Measurements from ENCODE around the gene ACP6.

DNA sequence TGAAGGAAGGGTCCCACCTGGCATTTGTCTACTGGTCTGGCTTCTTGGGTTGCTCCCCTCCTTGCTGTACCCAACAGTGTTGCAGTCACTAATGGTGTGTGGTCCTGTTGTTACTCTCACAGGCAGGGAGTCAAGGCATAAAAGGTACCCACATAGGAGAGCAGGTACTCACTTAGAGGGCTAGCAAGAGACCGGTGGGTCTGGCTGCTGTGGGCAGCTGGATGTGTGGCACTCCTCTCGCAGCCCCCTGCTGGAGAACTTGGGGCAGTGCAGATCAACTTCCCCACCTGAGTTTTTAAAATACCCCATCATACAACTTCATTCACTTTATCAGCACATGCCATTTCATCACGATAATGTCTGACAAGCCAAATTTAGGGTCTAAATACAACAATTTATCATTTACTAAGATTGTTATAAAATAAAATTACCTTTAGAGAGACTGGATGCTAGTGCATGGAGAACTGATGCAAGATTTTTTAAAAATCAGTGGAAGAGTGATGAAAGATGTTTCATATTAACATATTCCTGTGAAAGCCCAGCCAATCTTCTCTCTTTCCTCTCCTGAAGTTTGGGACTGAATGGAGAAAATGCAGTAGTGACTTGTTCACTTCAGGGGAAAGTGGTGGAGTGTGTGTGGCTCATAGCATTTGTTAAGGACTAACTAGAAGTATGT, 42.8 kb downstream of the ACP6 start:
- TF ChIP-seq, protein P1, sequence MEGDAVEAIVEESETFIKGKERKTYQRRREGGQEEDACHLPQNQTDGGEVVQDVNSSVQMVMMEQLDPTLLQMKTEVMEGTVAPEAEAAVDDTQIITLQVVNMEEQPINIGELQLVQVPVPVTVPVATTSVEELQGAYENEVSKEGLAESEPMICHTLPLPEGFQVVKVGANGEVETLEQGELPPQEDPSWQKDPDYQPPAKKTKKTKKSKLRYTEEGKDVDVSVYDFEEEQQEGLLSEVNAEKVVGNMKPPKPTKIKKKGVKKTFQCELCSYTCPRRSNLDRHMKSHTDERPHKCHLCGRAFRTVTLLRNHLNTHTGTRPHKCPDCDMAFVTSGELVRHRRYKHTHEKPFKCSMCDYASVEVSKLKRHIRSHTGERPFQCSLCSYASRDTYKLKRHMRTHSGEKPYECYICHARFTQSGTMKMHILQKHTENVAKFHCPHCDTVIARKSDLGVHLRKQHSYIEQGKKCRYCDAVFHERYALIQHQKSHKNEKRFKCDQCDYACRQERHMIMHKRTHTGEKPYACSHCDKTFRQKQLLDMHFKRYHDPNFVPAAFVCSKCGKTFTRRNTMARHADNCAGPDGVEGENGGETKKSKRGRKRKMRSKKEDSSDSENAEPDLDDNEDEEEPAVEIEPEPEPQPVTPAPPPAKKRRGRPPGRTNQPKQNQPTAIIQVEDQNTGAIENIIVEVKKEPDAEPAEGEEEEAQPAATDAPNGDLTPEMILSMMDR (IDR thresholded peaks at IDR 0.05): peak; percentile 94
- no peak for TF ChIP-seq POLR2AphosphoS5 (IDR thresholded peaks at IDR 0.05; ENCODE audit: low read depth, low read length)
- TF ChIP-seq, protein P2, sequence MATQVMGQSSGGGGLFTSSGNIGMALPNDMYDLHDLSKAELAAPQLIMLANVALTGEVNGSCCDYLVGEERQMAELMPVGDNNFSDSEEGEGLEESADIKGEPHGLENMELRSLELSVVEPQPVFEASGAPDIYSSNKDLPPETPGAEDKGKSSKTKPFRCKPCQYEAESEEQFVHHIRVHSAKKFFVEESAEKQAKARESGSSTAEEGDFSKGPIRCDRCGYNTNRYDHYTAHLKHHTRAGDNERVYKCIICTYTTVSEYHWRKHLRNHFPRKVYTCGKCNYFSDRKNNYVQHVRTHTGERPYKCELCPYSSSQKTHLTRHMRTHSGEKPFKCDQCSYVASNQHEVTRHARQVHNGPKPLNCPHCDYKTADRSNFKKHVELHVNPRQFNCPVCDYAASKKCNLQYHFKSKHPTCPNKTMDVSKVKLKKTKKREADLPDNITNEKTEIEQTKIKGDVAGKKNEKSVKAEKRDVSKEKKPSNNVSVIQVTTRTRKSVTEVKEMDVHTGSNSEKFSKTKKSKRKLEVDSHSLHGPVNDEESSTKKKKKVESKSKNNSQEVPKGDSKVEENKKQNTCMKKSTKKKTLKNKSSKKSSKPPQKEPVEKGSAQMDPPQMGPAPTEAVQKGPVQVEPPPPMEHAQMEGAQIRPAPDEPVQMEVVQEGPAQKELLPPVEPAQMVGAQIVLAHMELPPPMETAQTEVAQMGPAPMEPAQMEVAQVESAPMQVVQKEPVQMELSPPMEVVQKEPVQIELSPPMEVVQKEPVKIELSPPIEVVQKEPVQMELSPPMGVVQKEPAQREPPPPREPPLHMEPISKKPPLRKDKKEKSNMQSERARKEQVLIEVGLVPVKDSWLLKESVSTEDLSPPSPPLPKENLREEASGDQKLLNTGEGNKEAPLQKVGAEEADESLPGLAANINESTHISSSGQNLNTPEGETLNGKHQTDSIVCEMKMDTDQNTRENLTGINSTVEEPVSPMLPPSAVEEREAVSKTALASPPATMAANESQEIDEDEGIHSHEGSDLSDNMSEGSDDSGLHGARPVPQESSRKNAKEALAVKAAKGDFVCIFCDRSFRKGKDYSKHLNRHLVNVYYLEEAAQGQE (IDR thresholded peaks at IDR 0.05; ENCODE audit: insufficient read depth in 1 of 2, low read depth in 2 of 2, low read length in 1 of 2): no peak
- no peak for TF ChIP-seq SIN3A (IDR thresholded peaks at IDR 0.05; ENCODE audit: borderline replicate concordance, insufficient read depth, low read depth, low read length)

Data from Panc1 (cell line).